GM18526 (cell line): Measurements from ENCODE around the gene G0S2.

ENCODE experiments used
- POLR2A ChIP-seq: IDR thresholded peaks from 3 replicates; pipeline ENCODE4 v1.6.1; 2011; ENCODE audit not compliant: insufficient read length; ENCODE audit errors: extremely low read depth

G0S2 gene

GRCh38 chr1:209720826-209721225 is 45.6 kb downstream of the G0S2 start:
- TF ChIP-seq POLR2A = no peak

- no peak for TF ChIP-seq POLR2A
These were observed 46.1 kb downstream of the G0S2 start for GRCh38 chr1:209721323-209721722.

GRCh38 chr1:209723265-209723664 is 48.1 kb downstream of the G0S2 start:
- TF ChIP-seq POLR2A = no peak

- no peak for TF ChIP-seq POLR2A
These were observed 48.8 kb downstream of the G0S2 start for GRCh38 chr1:209723756-209724693.
